Measurements from ENCODE around the gene RAPGEF6. TPM values are rescaled to one million over a fixed set of nuclear protein-coding genes. Genes with fewer than 3 reads are reported as not detected.

The RAPGEF6 gene
- total and polyA plus RNA-seq, 9 of the 15 experiments (the other 6 are each of a cell fraction or from before 2014, with no cell fraction given), result 2.7 to 23.4 (median 12.7) TPM

DNA sequence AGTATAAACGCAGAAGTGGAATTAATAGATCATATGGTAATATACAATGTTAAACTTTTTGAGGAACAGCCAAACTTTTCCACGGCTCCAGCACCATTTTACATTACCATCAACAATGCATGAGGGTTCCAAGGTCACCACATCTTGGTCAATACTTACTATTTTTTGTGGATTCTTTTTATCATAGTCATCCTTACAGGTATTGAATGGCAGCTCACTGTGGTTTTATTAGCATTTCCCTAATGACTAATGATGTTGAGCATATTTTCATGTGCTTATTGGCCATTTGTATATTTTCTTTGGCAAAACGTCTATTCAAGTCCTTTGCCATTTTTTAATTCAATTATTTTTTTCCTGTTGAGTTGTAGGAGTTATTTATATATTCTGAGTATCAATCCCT lies 14.1 kb upstream of the RAPGEF6 start:
- in situ Hi-C loops (cut with MboI), result no loop called here
- H3K27me3 ChIP-seq (ENCODE audit: control insufficient read depth in 2 of 2, insufficient read depth in 2 of 2, low read length in 2 of 2), result no peaks in the 10 kb centered on the region
- no peak for ATAC-seq
- POLR2A ChIA-PET, result interaction anchor here (0.9 kb wide), 1 partner anchor 10 kb away, joined by 3 read pairs; no protein-coding TSS in a partner anchor
- H3K9me3 ChIP-seq (replicated peaks; ENCODE audit: control insufficient read depth, insufficient read depth, low read depth, low read length), result no peaks in the 10 kb centered on the region
- no peak for DNase-seq (ENCODE audit: extremely low read depth in 1 of 4, low spot score in 3 of 4)
- no peak for FAIRE-seq
- H3K9ac ChIP-seq (ENCODE audit: insufficient read depth in 1 of 2, low read depth in 2 of 2, low read length in 2 of 2), result no peak overlapping the region
- no peak overlapping the region for H2AFZ ChIP-seq (ENCODE audit: low read depth, low read length)
- no peaks in the 10 kb centered on the region for H3K9me1 ChIP-seq (ENCODE audit: control insufficient read depth, insufficient read depth, low read length)
- H3K4me3 ChIP-seq, result no peak overlapping the region
- H4K20me1 ChIP-seq (replicated peaks; ENCODE audit: control insufficient read depth, insufficient read depth, low read length), result no peaks in the 10 kb centered on the region
- H3K4me2 ChIP-seq (ENCODE audit: insufficient read depth, low read length), result no peak overlapping the region
- no peaks in the 10 kb centered on the region for H3K4me1 ChIP-seq (replicated peaks in 1 of 2; ENCODE audit: control insufficient read depth in 2 of 2, insufficient read depth in 2 of 2, low read length in 2 of 2)
- no TSS peak for BruUV-seq (replicated peaks)
- CTCF ChIA-PET (ENCODE audit: low intra/inter-chr PET ratio), result no interaction called here
- H3K27ac ChIP-seq (ENCODE audit: extremely low read depth, low read depth, low read length), result no peak overlapping the region
- H3K79me2 ChIP-seq (ENCODE audit: control insufficient read depth, insufficient read depth, low read length), result no peaks in the 10 kb centered on the region
- 85% methylated on average over 3 of the region's 3 CpGs for WGBS (ENCODE audit: insufficient coverage, low coverage, missing lambda C conversion rate)
- intact Hi-C loops (cut with micrococcal nuclease), result no loop called here
- peaks cover 78% of the 10 kb centered on the region for H3K36me3 ChIP-seq (ENCODE audit: control insufficient read depth, insufficient read depth, low read length)
- TF ChIP-seq SREBF1 (IDR thresholded peaks at IDR 0.05; ENCODE audit: borderline replicate concordance, low read depth, low read length), result no peak
- no peak for TF ChIP-seq MITF (IDR thresholded peaks at IDR 0.05)
- TF ChIP-seq ZNF124 (CRISPR knock-in tag; IDR thresholded peaks at IDR 0.05), result no peak
- TF ChIP-seq MAFK (IDR thresholded peaks at IDR 0.05; ENCODE audit: low read length), result no peak
- no peak for TF ChIP-seq NFE2 (IDR thresholded peaks at IDR 0.05; ENCODE audit: low read depth)
- TF ChIP-seq, protein P1, sequence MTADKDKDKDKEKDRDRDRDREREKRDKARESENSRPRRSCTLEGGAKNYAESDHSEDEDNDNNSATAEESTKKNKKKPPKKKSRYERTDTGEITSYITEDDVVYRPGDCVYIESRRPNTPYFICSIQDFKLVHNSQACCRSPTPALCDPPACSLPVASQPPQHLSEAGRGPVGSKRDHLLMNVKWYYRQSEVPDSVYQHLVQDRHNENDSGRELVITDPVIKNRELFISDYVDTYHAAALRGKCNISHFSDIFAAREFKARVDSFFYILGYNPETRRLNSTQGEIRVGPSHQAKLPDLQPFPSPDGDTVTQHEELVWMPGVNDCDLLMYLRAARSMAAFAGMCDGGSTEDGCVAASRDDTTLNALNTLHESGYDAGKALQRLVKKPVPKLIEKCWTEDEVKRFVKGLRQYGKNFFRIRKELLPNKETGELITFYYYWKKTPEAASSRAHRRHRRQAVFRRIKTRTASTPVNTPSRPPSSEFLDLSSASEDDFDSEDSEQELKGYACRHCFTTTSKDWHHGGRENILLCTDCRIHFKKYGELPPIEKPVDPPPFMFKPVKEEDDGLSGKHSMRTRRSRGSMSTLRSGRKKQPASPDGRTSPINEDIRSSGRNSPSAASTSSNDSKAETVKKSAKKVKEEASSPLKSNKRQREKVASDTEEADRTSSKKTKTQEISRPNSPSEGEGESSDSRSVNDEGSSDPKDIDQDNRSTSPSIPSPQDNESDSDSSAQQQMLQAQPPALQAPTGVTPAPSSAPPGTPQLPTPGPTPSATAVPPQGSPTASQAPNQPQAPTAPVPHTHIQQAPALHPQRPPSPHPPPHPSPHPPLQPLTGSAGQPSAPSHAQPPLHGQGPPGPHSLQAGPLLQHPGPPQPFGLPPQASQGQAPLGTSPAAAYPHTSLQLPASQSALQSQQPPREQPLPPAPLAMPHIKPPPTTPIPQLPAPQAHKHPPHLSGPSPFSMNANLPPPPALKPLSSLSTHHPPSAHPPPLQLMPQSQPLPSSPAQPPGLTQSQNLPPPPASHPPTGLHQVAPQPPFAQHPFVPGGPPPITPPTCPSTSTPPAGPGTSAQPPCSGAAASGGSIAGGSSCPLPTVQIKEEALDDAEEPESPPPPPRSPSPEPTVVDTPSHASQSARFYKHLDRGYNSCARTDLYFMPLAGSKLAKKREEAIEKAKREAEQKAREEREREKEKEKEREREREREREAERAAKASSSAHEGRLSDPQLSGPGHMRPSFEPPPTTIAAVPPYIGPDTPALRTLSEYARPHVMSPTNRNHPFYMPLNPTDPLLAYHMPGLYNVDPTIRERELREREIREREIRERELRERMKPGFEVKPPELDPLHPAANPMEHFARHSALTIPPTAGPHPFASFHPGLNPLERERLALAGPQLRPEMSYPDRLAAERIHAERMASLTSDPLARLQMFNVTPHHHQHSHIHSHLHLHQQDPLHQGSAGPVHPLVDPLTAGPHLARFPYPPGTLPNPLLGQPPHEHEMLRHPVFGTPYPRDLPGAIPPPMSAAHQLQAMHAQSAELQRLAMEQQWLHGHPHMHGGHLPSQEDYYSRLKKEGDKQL (CRISPR knock-in tag; IDR thresholded peaks at IDR 0.05; ENCODE audit: borderline replicate concordance), result no peak
- TF ChIP-seq TCFL5 (CRISPR knock-in tag; conservative IDR thresholded peaks at IDR 0.05), result no peak
- TF ChIP-seq STAT5A (IDR thresholded peaks at IDR 0.05; ENCODE audit: borderline replicate concordance, low read length), result no peak
- no peak for TF ChIP-seq HDAC6 (IDR thresholded peaks at IDR 0.05; ENCODE audit: low read depth, low read length)
- no peak for TF ChIP-seq SP1 (CRISPR knock-in tag; IDR thresholded peaks at IDR 0.05)
- TF ChIP-seq ZNF551 (CRISPR knock-in tag; IDR thresholded peaks at IDR 0.05), result no peak
- TF ChIP-seq CTCF (IDR thresholded peaks at IDR 0.05 in 2 of 3, conservative IDR thresholded peaks at IDR 0.05 in 1 of 3; ENCODE audit: insufficient read depth in 2 of 3, low read depth in 1 of 3, low read length in 3 of 3), result no peak
- no peak for TF ChIP-seq ZFP30 (CRISPR knock-in tag; IDR thresholded peaks at IDR 0.05; ENCODE audit: borderline replicate concordance)
- TF ChIP-seq SMAD4 (CRISPR knock-in tag; conservative IDR thresholded peaks at IDR 0.05), result no peak
- no peak for TF ChIP-seq THRAP3 (IDR thresholded peaks at IDR 0.05; ENCODE audit: borderline replicate concordance)
- no peak for TF ChIP-seq TBP (optimal IDR thresholded peaks at IDR 0.05; ENCODE audit: low read depth, low read length)

Data from K562 (cell line).